NCI-H748 (cell line): ENCODE results near the gene MNT.

Experiments used
- DNase-seq: peaks from one replicate; lab custom pipeline; 2025; ENCODE audit not compliant: unreplicated experiment; lab: John Stamatoyannopoulos, UW

MNT gene

GRCh38 chr17:2396568-2397246 is 4.2 kb downstream of the MNT start:
- no peak for DNase-seq

- DNase-seq, result no peak
These were observed 4.7 kb downstream of the MNT start for GRCh38 chr17:2396192-2396567.

GRCh38 chr17:2395258-2396181 is 5.3 kb downstream of the MNT start:
- no peak for DNase-seq

GRCh38 chr17:2394775-2395201 is 6.1 kb downstream of the MNT start:
- DNase-seq, result no peak

GRCh38 chr17:2393954-2394749 is 6.7 kb downstream of the MNT start:
- peak; percentile 58 for DNase-seq

GRCh38 chr17:2393174-2393953 is 7.5 kb downstream of the MNT start:
- DNase-seq, result peak; percentile 97

- peak; percentile 98 for DNase-seq
These were observed 8.3 kb downstream of the MNT start for GRCh38 chr17:2392252-2393173.

GRCh38 chr17:2391597-2392251 is 9.1 kb downstream of the MNT start:
- DNase-seq, result no peak

GRCh38 chr17:2390199-2390836 is 10.5 kb downstream of the MNT start:
- DNase-seq, result no peak

- no peak for DNase-seq
These were observed 12.2 kb downstream of the MNT start for GRCh38 chr17:2388683-2389055.

GRCh38 chr17:2388020-2388682 is 12.7 kb downstream of the MNT start:
- DNase-seq, result peak; percentile 53

- no peak for DNase-seq
These were observed 13.5 kb downstream of the MNT start for GRCh38 chr17:2387086-2388019.

- no peak for DNase-seq
These were observed 14.3 kb downstream of the MNT start for GRCh38 chr17:2386400-2387085.

- no peak for DNase-seq
These were observed 15.3 kb downstream of the MNT start for GRCh38 chr17:2385240-2386210.

- no peak for DNase-seq
These were observed 16.3 kb downstream of the MNT start for GRCh38 chr17:2384439-2385127.
